HG02763 (cell line): ENCODE results near the gene PPP2R5A.
A peak's percentile ranks its signal among the peaks of the same experiment; 100 is the strongest.
"Not testable (repeated sequence)": the region's sequence is repeated elsewhere in the genome, so short reads cannot be mapped to it uniquely, and the experiment has no call there.

ENCODE experiments used
- ATAC-seq: cut with Tn5 transposase; IDR thresholded peaks from one replicate; pipeline ENCODE4 v1.9.1; 2021; ENCODE audit warnings: mild to moderate bottlenecking, moderate library complexity; ENCODE audit not compliant: unreplicated experiment

The PPP2R5A gene

GRCh38 chr1:212267017-212267416 is 18.2 kb upstream of the PPP2R5A start:
- ATAC-seq: no peak

DNA sequence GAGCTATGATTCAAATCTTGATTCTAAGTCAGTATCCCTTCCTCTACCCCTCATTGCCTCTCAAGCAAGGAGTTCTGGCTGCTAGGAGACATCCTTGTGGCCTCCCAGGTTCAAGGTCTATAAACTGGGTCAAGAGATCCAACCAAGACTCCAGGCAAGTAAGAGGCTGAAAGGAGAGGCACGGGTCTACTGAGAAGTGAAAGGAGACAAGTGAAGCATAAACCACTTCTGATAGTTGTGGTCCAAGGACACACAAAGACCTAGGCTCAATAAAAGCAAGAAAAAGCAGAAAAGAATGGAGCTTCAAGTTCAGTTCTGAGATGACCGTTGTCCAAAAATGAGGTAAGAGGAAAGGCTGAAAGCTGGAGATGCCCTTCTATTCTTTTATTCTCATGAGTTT is 17.8 kb upstream of the PPP2R5A start:
- no peak for ATAC-seq

GRCh38 chr1:212269306-212269705 is 15.9 kb upstream of the PPP2R5A start:
- no peak for ATAC-seq

- no peak for ATAC-seq
These were observed 14.6 kb upstream of the PPP2R5A start for GRCh38 chr1:212270564-212270963.

GRCh38 chr1:212271234-212271633 is 14.0 kb upstream of the PPP2R5A start:
- ATAC-seq: no peak

DNA sequence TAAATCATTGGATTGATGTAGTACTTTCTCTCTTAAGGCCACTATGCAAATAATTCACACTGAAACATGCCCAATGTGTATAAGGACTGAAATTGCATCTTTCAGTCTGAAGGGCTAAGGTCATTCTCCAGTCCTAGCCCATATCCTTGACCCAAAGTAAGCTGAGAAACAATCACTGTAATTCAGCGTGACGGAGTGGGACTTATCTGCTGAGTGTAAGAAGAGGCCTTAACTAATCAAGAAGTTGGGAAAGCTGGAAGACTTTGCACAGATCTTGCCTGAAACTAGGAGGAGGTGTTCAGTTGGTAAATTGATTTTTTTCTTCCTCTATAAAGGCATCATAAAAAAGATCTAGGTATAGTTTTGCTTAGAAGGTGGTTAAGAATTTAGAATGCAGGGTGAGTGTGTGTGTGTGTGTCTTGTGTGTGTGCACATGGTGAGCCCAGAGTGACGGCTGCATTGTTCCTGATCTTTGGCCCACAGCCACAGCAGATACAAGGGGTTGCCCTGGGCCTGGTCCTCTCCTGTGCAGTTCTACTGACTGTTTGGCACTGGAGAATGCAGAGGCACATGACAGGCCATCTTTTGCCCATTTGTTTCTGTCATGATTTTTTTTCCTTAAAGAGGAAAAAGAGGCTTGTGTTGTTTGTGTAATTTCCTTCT is 13.3 kb upstream of the PPP2R5A start:
- no peak for ATAC-seq

- no peak for ATAC-seq
These were observed 3.6 kb upstream of the PPP2R5A start for GRCh38 chr1:212281590-212281989.

DNA sequence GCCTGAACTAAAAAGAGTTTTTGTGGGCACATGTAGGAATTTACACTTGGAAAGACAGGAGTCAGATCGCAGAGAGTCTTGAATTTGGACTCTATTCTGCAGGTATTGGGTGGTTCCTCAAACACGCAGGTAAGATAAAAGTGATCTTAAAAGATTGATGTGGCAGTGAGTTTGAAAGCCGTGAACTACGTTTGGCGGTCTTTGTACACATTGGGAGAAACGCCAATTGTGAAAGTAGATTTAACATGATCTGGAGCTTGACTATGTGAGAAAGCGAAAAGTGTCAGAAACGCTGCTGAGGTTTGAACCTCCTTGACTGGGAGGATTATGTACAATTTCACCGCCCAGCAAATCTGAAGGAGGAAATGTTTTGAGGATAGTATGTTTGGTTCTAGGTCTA is 1.5 kb upstream of the PPP2R5A start:
- no peak for ATAC-seq

DNA sequence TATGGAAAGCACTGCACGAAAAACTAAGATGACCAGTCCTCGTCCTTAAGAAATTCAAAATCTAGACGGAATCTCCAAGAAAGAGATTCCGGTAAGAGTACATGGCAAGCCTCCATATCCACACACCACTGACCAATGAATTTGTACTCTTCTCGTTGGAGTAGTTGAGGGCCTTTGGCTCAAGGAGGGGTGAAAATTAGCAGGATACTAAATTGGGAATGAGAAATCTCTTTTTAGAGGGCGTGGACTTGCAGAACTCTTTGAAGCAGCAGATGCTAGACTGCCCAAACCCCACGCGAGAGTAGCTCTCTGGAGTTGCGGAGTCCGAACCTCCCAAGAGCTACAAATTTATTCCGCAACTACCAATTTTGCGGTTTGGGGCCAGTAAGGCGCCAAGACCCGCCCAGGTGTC is 872 bp upstream of the PPP2R5A start:
- no peak for ATAC-seq

- peak; percentile 10 for ATAC-seq
These were observed 710 bp downstream of the PPP2R5A start for GRCh38 chr1:212285685-212286555.

DNA sequence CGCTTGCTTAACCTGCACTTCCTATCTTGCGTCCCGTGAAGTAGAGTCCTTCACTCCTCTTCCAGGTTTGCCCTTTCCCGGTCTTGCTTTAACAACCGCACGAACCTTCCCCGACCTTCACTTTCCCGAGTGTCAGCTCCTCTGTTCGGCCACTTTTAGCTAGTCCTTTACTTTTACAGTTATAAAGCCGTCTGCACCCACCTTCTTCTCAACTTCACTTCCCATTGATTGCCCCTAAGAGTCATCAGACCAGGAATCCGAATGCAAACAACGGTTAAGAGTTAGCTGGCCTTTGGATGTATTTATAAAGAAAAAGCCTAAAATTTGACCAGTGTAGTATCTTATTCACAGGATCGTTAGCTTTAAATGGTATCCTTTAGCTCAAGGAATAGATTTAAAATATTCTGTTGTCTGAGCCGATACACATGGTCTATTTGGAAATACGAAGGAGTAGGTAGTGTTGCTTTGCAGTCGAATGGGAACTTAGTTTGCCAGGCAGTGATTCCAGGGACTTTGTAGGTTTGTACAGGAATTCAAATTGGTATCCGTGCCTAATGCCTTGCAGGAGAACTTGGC is 1.4 kb downstream of the PPP2R5A start:
- no peak for ATAC-seq

- no peak for ATAC-seq
These were observed 2.2 kb downstream of the PPP2R5A start for GRCh38 chr1:212287261-212287895.

DNA sequence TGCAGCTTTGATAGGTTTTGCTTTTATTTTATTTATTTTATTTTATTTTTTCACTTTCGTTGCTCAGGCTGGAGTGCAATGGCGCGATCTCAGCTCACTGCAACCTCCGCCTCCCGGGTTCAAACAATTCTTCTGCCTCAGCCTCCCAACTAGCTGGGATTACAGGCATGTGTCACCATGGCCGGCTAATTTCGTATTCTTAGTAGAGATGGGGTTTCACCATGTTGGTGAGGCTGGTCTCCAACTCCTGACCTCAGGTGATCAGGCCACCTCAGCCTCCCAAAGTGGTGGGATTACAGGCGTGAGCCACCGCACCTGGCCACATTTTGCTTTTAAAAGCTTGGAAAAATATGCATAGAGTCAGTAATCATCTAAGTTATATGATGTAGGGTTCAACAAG is 2.8 kb downstream of the PPP2R5A start:
- ATAC-seq: not testable (repeated sequence)

- ATAC-seq: no peak
These were observed 3.4 kb downstream of the PPP2R5A start for GRCh38 chr1:212288615-212289014.

DNA sequence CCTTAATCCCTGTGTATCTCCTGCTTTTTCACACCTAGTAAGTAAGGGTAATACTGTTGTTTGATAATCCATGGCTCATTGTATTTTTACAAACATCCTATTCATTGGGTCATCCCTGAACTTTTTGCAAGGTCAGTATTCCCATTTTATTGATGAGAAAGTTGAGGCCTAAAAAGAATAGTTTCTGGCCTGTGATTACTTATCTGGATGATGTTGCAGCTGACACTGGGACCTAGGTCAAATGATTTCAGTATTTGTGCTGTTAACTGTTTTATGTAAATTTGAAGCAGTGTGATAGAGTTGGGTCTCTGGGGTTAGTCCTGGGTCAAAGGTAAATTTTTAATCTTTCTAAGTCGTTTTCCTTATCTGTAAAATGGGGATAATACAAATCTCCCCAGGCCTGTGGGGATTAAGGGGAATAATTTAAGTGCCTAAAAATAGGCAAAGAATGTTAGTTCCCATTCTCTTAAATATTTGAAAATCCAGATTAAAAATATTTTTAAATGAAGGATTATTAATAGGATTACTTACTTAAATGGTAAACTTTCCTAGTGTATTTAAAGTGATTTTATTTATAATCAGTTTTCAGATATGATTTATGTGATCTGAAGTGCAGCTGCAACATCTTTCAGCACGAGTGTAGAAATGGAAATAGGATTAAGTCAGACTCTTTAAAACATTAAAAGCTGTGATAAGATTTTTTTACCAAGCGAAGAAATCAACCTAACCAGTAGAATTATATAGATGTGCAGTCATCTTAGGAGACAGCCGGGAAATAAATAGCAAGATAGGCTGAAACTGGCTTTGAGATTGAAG is 4.3 kb downstream of the PPP2R5A start:
- ATAC-seq: no peak

GRCh38 chr1:212290608-212291007 is 5.4 kb downstream of the PPP2R5A start:
- no peak for ATAC-seq

DNA sequence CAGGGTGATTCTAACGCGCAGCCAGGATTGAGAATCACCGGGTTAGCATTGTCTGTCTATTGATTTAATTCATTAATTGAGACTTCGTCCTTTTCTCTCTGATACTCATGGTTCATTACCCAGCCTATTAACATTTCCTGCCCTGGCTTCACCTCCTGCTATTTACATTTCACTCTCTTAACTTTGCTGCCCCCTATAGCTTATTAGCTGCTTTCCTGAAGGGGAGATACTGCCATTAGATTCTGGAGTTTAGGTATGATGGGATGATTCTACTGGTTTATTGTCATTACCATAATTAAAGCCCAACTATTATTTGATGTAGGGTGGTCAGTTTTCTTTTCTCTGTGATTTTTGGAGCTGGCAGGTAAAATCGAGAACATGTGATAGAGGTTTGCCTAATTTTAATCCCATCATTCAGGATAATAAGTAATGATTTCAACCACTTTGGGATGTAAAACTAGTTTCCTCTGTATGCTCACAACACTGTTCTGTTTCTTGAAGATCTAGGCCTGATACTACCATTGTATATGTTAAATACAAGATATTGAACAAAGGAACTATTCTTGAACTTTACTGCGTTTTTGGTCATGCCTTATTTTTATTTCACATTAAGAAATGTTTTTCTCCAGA is 6.4 kb downstream of the PPP2R5A start:
- peak; percentile 57 for ATAC-seq

GRCh38 chr1:212292250-212293105 is 7.3 kb downstream of the PPP2R5A start:
- ATAC-seq: no peak

GRCh38 chr1:212293579-212293978 is 8.4 kb downstream of the PPP2R5A start:
- no peak for ATAC-seq
